Measurements from ENCODE around the gene PDGFRB. TPM values are rescaled to one million over a fixed set of nuclear protein-coding genes. Genes with fewer than 3 reads are reported as not detected.
A peak's percentile ranks its signal among the peaks of the same experiment; 100 is the strongest.

PDGFRB gene
- total RNA-seq, 2 donors from 2014 or later: 62.9 to 68.3 TPM

GRCh38 chr5:150081541-150082283 lies 73.9 kb downstream of the PDGFRB start:
- ATAC-seq: peak; percentile 80 to 86
- intact Hi-C loops (cut with DNase I): no loop called here
- peak; percentile 72 for DNase-seq

- intact Hi-C loops (cut with DNase I): no loop called here
- DNase-seq (no peak), ATAC-seq (no peak)
These were observed 74.8 kb downstream of the PDGFRB start for GRCh38 chr5:150080696-150081435.

- no peak for DNase-seq
- no peak for ATAC-seq
These were observed 75.7 kb downstream of the PDGFRB start for GRCh38 chr5:150079909-150080461.

GRCh38 chr5:150078802-150079689 lies 76.6 kb downstream of the PDGFRB start:
- ATAC-seq (no peak), DNase-seq (no peak)
- intact Hi-C loops (cut with DNase I): no loop called here

More at GRCh38 chr5:150079909-150080461, 75.7 kb downstream of the PDGFRB start:
- intact Hi-C loops (cut with DNase I): no loop called here

GRCh38 chr5:150077996-150078801 lies 77.4 kb downstream of the PDGFRB start:
- intact Hi-C loops (cut with DNase I): no loop called here
- DNase-seq: no peak
- ATAC-seq: no peak

GRCh38 chr5:150077060-150077459 lies 78.6 kb downstream of the PDGFRB start:
- ATAC-seq (no peak), DNase-seq (no peak)
- intact Hi-C loops (cut with DNase I): no loop called here

GRCh38 chr5:150075806-150076205 lies 79.8 kb downstream of the PDGFRB start:
- ATAC-seq (no peak), DNase-seq (no peak)
- intact Hi-C loops (cut with DNase I): no loop called here

GRCh38 chr5:150075233-150075632 lies 80.4 kb downstream of the PDGFRB start:
- ATAC-seq: no peak
- no peak for DNase-seq
- intact Hi-C loops (cut with DNase I): no loop called here

GRCh38 chr5:150073677-150074076 lies 82.0 kb downstream of the PDGFRB start:
- ATAC-seq: no peak
- DNase-seq: no peak
- intact Hi-C loops (cut with DNase I): no loop called here

GRCh38 chr5:150073086-150073625 lies 82.5 kb downstream of the PDGFRB start:
- intact Hi-C loops (cut with DNase I): no loop called here
- ATAC-seq (no peak), DNase-seq (no peak)

- DNase-seq (no peak), ATAC-seq (no peak)
- intact Hi-C loops (cut with DNase I): no loop called here
These were observed 84.8 kb downstream of the PDGFRB start for GRCh38 chr5:150070821-150071220.

GRCh38 chr5:150069672-150070627 lies 85.7 kb downstream of the PDGFRB start:
- intact Hi-C loops (cut with DNase I): no loop called here
- DNase-seq: no peak
- ATAC-seq: no peak

GRCh38 chr5:150068961-150069645 lies 86.5 kb downstream of the PDGFRB start:
- intact Hi-C loops (cut with DNase I): no loop called here
- no peak for ATAC-seq
- DNase-seq: no peak

- intact Hi-C loops (cut with DNase I): no loop called here
- ATAC-seq (no peak), DNase-seq (no peak)
These were observed 87.2 kb downstream of the PDGFRB start for GRCh38 chr5:150068472-150068871.

GRCh38 chr5:150068071-150068470 lies 87.6 kb downstream of the PDGFRB start:
- intact Hi-C loops (cut with DNase I): no loop called here
- ATAC-seq (no peak), DNase-seq (no peak)

GRCh38 chr5:150067405-150067960 lies 88.2 kb downstream of the PDGFRB start:
- intact Hi-C loops (cut with DNase I): no loop called here
- DNase-seq (no peak), ATAC-seq (no peak)

All from left cardiac atrium (tissue), 4 donors.